Activated CD8-positive, alpha-beta memory T cell treated with anti-CD3 and anti-CD28 coated beads, Interleukin-2, amount 50 U/mL, for 4 hours (primary cell): Measurements from ENCODE around the gene MBNL3.

Source experiments
- DNase-seq: peaks from one replicate; pipeline ENCODE4 v3.0.0-alpha.2; 2020

MBNL3 gene, protein sequence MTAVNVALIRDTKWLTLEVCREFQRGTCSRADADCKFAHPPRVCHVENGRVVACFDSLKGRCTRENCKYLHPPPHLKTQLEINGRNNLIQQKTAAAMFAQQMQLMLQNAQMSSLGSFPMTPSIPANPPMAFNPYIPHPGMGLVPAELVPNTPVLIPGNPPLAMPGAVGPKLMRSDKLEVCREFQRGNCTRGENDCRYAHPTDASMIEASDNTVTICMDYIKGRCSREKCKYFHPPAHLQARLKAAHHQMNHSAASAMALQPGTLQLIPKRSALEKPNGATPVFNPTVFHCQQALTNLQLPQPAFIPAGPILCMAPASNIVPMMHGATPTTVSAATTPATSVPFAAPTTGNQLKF

GRCh38 chrX:132488819-132489577 lies at the start of gene MBNL3:
MBNL3 (minus strand) TSS chrX:132489038; CDS start chrX:132439611, 49,427 bp downstream.
- DNase-seq = peak; percentile 60

GRCh38 chrX:132533409-132533808 lies 44.6 kb upstream of the MBNL3 start:
- no peak for DNase-seq

DNA sequence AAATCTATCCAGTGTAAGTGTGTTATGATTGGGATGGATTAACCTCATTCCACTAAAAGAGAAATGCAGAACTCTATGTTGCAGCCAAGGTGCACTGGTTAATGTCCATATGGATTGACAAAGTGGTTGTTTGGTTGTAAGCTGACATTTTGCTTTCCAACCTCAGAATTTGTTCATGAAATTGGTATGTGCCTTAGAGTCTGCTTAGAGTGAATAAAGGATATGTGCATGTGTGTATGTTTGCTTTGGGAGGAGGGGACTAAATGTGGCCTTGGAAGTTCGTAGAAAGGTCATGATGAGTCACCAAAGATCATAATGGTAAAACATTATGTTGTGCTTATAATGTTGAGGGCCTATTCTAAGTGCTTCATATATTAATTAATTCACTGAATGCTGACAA lies 44.1 kb upstream of the MBNL3 start:
- no peak for DNase-seq

GRCh38 chrX:132532097-132532496 lies 43.3 kb upstream of the MBNL3 start:
- DNase-seq = no peak

- DNase-seq = no peak
Observed at GRCh38 chrX:132520792-132521191, 32.0 kb upstream of the MBNL3 start.

DNA sequence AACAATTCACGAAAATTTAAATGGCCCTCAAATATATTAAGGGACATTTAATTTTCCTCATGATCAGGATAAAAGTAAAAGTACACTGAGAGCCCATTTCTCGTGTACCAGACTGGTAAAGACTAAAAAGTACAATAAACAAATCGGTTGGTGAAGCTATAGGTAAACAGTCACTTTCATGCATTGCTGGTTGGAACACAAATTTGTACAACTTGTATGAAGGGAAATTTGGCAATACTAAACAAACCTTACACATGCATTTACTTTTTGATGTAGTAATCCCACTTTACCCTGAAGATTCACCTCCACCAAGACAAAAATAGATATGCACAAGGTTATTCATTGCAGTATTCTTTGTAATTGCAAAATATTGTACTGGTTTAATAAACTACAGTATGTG lies 31.4 kb upstream of the MBNL3 start:
- no peak for DNase-seq

GRCh38 chrX:132518401-132518800 lies 29.6 kb upstream of the MBNL3 start:
- no peak for DNase-seq

DNA sequence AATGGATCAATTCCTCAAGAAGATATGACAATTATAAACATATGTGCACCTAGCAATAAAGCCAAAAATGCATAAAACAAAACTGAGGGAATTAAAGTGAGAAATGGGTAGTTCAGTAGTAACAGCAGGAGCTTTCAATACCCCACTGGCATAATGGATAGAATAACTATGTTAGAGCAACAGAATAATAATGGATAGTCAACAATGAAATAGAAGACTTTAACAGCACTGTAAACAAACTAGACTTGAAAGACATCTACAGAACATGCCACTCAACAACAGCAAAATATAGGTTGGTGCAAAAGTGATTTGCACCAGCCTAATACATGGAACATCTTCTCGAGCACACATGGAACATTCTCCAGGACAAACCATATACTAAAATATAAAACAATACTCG lies 20.0 kb upstream of the MBNL3 start:
- no peak for DNase-seq

DNA sequence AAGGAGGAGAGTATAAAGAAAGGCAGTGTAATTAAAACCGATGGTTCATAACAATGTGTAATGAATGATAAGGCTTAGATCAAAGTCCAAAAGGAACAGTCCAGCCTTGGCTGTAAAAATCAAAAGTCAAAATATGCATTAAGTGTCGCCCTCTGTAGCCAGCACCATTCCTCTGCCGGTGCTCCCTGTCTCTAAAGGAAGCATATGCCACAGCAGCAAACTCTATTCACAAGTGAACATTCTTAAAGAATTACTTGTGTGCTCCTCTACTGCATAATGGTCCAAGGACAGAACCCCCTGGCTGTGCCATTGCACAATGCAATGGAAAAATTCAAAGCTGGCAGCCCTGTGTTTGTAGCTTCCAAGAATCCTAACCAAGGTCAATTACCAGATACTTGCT lies 16.3 kb upstream of the MBNL3 start:
- DNase-seq = no peak

GRCh38 chrX:132504417-132504816 lies 15.6 kb upstream of the MBNL3 start:
- DNase-seq = no peak

GRCh38 chrX:132501606-132502005 lies 12.8 kb upstream of the MBNL3 start:
- no peak for DNase-seq

GRCh38 chrX:132497432-132497831 lies 8.6 kb upstream of the MBNL3 start:
- no peak for DNase-seq

- no peak for DNase-seq
Observed at GRCh38 chrX:132493095-132493494, 4.3 kb upstream of the MBNL3 start.

DNA sequence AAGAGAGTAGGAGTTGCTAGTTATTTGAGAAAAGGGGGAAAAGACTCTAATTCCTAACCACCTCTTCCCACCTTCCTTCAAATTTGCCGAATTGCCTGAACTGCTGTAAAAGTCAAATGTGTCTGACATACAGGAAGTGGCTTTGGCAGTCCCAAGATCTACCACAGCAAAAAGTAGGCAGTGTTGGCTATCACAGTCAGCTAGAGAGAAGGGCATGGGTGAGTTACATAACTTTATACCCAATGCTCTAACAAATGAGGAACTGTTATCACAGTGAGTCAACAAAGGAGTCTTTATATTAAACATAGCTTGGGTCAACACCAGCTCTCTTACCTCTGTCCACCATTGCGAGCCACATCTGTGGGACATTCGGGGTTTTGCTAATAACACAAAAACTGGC lies 2.4 kb upstream of the MBNL3 start:
- DNase-seq = no peak

DNA sequence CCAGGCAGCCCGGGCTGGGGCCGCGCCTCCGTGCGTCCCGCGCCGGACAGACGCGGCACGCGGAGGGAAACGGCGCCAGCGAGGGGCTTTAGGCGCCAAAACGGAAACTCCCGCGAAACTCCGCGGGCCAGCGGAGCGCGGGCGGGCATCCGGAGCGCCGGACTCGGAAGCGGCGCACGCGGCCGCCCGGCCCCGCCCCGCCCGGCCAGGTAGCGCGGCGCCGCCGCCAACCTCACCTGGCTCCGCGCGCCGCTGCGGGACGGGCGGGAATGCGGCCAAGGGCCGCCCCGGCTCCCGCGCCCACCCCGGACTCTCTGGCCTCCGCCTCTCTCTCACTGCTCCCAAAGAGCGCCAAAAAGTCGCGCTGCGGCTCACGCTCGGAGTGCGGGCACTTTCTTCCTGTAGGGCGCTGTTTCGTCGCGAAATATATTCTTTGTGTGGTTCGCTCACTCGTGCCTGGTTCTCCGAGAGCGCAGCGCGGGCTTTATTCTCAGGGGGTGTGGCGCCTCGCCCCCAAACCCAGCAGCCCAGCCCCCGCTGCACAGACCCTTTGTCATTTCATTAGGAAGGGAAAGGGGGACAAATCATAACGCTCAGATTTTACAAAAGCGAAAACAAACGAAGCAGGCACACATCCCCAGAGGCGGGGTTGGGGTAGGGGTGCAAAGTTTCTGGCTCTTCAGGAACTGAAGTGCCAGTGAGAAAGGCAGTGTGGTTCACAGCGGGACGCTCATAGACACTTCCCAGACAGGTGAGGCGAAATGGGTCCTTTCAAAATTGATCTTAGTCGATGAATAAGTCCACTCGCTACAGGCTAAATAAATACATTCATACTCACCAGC lies 961 bp upstream of the MBNL3 start:
- peak; percentile 39 for DNase-seq

- peak; percentile 17 for DNase-seq
Observed at GRCh38 chrX:132488180-132488705, 595 bp downstream of the MBNL3 start.

GRCh38 chrX:132486599-132487178 lies 2.1 kb downstream of the MBNL3 start:
- DNase-seq = no peak

- DNase-seq = no peak
Observed at GRCh38 chrX:132483951-132484350, 4.9 kb downstream of the MBNL3 start.

- DNase-seq = no peak
Observed at GRCh38 chrX:132483488-132483887, 5.3 kb downstream of the MBNL3 start.

DNA sequence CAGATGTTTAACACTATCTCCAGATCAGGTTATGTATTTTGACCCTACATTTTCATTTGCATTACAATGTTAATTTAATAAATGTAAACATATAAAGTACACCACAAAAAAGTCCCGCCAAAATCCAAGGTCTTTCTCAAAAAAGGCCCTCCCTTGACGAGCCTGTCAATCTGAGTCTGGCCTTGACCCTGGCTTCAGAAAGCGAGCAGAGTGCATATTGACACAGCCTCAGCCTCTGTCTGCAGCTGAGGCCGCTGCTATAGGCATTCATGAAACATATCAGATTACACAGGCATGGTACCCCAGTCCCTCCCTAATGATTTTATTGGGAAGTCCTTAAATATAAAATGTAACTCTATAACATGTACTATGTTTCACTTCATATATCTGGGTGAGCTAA lies 6.2 kb downstream of the MBNL3 start:
- no peak for DNase-seq

DNA sequence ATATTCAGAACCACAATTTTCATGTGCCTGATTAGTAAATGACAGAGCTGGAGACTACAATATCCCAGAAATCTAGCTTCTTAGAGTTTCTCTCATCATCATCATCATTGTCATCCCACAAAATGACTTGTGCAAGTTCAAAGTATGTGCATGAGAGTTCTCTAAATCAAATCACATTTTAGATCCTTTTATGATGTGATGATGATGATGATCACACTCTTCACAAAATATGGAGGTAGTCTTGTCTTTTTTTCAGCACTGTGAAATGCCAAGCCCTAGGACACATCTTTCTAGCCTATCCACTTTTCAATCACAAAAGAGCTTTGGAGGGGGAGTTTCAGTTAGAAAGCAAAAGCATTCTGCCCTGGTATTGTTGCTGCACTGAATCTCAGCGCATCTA lies 7.4 kb downstream of the MBNL3 start:
- no peak for DNase-seq

- peak; percentile 36 for DNase-seq
Observed at GRCh38 chrX:132480581-132481203, 8.1 kb downstream of the MBNL3 start.
